Astrocyte of the spinal cord (primary cell): ENCODE results near the gene GRIK1.

ENCODE experiments used
- DNase-seq: peaks from one replicate; pipeline ENCODE4 v3.0.0; 2011; ENCODE audit warnings: low read depth, low spot score
- H3K4me3 ChIP-seq: 2 replicates; pipeline ENCODE4 v1.5.1; 2011; ENCODE audit warnings: low read depth, mild to moderate bottlenecking, low read length, moderate library complexity
- in situ Hi-C: cut with HindIII; loops from 2 replicates; pipeline ENCODE4 v1.10.0; 2017; ENCODE audit warnings: low sequenced_read_pairs
- TF ChIP-seq, protein P1 (sequence below): IDR thresholded peaks from 2 replicates; pipeline ENCODE4 v1.5.1; 2012; ENCODE audit warnings: low read depth, mild to moderate bottlenecking, low read length, inconsistent platforms

The GRIK1 gene

DNA sequence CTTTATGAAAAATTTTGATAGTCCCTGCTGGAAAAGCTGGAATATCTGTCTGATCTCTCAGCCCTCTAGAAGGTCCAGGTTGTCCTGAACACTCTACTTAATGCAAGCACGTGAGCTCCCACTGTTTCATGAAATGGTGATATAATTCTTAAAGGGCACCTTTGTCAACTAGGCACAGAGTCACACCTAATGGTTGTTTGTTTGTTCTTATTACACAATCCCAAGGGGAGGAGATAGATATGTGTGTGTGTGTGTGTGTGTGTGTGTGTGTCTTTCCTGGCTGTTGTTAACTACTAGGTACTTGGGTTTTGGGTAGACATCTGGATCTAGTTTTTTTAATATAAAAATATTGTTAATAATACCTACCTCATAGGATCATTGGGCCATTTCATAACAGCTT lies 63.9 kb downstream of the GRIK1 start:
- no peak overlapping the region for H3K4me3 ChIP-seq
- DNase-seq = no peak
- in situ Hi-C loops = no loop called here
- TF ChIP-seq, protein P1, sequence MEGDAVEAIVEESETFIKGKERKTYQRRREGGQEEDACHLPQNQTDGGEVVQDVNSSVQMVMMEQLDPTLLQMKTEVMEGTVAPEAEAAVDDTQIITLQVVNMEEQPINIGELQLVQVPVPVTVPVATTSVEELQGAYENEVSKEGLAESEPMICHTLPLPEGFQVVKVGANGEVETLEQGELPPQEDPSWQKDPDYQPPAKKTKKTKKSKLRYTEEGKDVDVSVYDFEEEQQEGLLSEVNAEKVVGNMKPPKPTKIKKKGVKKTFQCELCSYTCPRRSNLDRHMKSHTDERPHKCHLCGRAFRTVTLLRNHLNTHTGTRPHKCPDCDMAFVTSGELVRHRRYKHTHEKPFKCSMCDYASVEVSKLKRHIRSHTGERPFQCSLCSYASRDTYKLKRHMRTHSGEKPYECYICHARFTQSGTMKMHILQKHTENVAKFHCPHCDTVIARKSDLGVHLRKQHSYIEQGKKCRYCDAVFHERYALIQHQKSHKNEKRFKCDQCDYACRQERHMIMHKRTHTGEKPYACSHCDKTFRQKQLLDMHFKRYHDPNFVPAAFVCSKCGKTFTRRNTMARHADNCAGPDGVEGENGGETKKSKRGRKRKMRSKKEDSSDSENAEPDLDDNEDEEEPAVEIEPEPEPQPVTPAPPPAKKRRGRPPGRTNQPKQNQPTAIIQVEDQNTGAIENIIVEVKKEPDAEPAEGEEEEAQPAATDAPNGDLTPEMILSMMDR = no peak

DNA sequence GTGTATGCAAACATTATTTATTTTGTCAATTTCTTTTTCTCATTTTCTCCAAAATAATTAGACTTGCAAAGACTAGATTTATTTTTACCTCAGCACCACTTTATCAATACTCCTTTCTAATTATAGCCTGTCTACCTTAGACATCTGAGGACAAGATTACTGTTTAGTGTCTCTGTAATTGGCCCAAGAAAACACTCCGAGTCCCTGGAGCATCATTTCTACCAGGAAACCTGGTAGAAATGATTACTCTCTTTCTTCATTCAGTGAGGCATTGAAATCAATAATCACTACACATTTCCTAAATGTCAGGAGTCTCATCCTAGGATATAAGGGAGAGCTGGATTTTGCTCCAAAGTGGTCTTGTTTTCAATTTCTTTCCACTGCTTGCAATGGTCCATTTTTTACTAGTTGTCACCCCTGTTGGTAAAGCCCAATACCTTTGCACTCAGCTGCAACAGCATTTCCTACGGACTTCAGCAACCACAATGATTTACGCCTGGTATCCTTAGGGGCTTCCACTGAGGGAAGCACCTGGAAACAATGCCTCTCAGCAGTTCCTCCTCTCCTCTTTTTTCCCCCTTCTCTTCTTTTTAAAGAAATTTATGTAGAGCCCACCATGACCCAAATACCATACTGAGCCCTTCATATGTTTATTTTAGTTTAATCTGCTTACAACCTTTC lies 64.6 kb downstream of the GRIK1 start:
- no peak overlapping the region for H3K4me3 ChIP-seq
- TF ChIP-seq, protein P1 = no peak
- in situ Hi-C loops = no loop called here
- DNase-seq = no peak

DNA sequence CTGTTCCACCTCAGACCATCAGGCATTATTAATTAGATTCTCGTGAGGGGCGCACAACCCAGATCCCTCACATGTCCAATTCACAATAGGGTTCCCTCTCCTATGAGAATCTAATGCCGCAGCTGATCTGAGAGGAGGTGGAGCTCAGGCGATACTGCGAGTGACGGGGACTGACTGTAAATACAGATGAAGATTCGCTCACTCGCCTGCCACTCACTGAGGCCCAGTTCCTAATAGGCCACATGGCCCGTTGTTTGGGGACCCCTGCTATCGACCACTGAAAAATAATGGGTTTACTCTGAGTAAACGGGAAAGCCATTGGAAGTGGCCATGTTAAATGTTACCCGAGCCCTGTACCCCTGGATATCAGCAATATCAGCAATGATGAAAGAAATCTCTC lies 65.9 kb downstream of the GRIK1 start:
- in situ Hi-C loops = no loop called here
- TF ChIP-seq, protein P1 = no peak
- no peak overlapping the region for H3K4me3 ChIP-seq
- DNase-seq = no peak

DNA sequence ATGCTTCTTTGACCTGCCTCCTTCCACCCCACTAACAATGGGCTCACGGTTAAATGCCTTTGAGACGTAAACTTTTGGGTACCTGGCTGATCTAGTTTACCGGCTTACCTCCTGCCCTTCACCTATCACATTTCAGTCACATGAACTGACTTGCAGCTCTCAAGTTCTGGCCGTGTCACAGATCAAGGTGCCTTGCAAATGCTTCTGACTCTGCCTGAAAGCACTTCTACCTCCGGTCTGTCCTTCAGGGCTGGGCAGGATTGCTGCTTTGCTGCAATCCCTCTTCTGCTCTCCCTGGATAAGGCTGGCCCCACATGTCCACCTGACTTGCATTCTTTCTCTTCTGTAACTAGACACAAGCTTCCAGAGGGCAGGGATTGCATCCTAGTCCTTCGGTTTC lies 69.0 kb downstream of the GRIK1 start:
- TF ChIP-seq, protein P1 = no peak
- no peak for DNase-seq
- no peak overlapping the region for H3K4me3 ChIP-seq
- in situ Hi-C loops = no loop called here

DNA sequence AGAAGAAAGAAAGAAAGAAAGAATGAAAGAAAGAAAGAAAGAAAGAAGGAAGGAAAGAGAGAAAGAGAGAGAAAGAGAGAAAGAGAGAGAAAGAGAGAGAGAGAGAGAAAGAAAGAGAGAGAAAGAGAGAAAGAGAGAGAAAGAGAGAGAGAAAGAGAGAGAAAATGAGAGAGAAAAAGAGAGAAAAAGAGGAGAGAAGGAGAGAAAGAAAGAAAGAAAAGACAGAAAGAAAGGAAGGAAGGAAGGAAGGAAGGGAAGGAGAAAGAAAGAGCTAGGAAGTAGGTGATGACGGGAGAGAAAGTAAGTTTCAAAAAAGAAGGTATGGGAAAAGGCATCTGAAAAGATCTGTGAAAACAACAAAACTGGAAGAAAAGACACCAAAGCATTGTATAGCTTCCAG lies 72.0 kb downstream of the GRIK1 start:
- no peak overlapping the region for H3K4me3 ChIP-seq
- TF ChIP-seq, protein P1 = no peak
- in situ Hi-C loops = no loop called here
- DNase-seq = no peak

DNA sequence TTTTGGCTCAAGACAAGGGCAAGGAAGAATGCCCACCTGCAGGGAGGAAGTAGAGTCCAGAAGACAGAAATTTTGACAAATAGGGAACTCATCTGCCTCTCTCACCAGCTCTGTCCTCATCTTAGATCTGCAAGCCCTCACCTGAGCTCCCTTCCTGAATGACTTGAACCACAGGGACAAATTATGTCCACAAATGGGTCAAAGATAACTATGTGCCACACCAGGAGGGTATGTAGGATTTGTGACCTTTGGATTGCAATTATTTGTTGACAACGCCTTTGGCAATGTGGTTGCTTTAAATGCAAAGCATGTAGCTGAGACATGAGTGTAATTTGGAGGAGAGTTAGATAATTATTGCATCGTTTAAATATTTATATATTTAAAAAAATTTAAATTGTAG lies 79.5 kb downstream of the GRIK1 start:
- DNase-seq = no peak
- TF ChIP-seq, protein P1 = no peak
- in situ Hi-C loops = no loop called here
- no peak overlapping the region for H3K4me3 ChIP-seq
